Sigmoid colon (tissue), 7 donors: ENCODE measurements around the gene PAQR8. TPM values are rescaled to one million over a fixed set of nuclear protein-coding genes. Genes with fewer than 3 reads are reported as not detected.

ENCODE experiments used
- DNase-seq: peaks from one replicate; pipeline ENCODE4 v3.0.0-alpha.2; 2019
- H3K27ac ChIP-seq, 4 donors: fragments of 200-600 bp; sonication (generic); one replicate each; pipeline ENCODE4 v1.5.1; 2016 to 2019; ENCODE audit warnings: mild to moderate bottlenecking in 1 of 4
- H3K27me3 ChIP-seq, 3 donors: fragments of 200-600 bp; sonication (generic); one replicate each; pipeline ENCODE4 v1.5.1; 2019; ENCODE audit warnings: mild to moderate bottlenecking in 1 of 3
- H3K36me3 ChIP-seq, 4 donors: fragments of 200-600 bp; sonication (generic); one replicate each; pipeline ENCODE4 v1.5.1; 2016 to 2019
- H3K4me1 ChIP-seq, 4 donors: fragments of 200-600 bp; sonication (generic); one replicate each; pipeline ENCODE4 v1.5.1; 2017 to 2019
- H3K4me3 ChIP-seq, 4 donors: fragments of 200-600 bp; sonication (generic); one replicate each; pipeline ENCODE4 v1.5.1; 2017 to 2019; ENCODE audit warnings: mild to moderate bottlenecking in 2 of 4, moderate library complexity in 1 of 4
- H3K9me3 ChIP-seq, 4 donors: fragments of 200-600 bp in 3 of 4; sonication (generic) in 3 of 4; one replicate each; pipeline versions ENCODE4 v1.5.1 to v1.6.1; 2013 to 2019
- EP300 ChIP-seq, 4 donors: sonication (generic); formaldehyde crosslinking; IDR thresholded peaks; one replicate each; pipeline ENCODE4 v1.6.1; 2017; ENCODE audit warnings: antibody characterized with exemption in 4 of 4
- POLR2A ChIP-seq, 2 donors: fragments of 450-650 bp; IDR thresholded peaks; one replicate each; pipeline ENCODE4 v1.6.1; 2016; ENCODE audit warnings: antibody characterized with exemption in 2 of 2, mild to moderate bottlenecking in 2 of 2, moderate library complexity in 2 of 2
- POLR2AphosphoS5 ChIP-seq, 4 donors: sonication (generic); formaldehyde crosslinking; IDR thresholded peaks; one replicate each; pipeline ENCODE4 v1.6.1; 2017; ENCODE audit warnings: antibody characterized with exemption in 4 of 4
- WGBS, 2 donors: extraction: QIAGEN DNeasy Blood & Tissue Kit; methylation state at CpG; one replicate each; pipeline ENCODE4 v1.1.7; 2013; 5-methylcytosine and 5-hydroxymethylcytosine counted together
- intact Hi-C: fragments of 100-400 bp; cut with DNase I; formaldehyde crosslinking; loops from one replicate; pipeline ENCODE4 v1.15.1; 2023
- polyA plus RNA-seq, 3 donors: library from polyadenylated mRNA; stranded (reverse); fragments of 200-250 nt; gene quantifications; one replicate each; pipeline ENCODE4 v1.2.3, GENCODE V29; 2013
- total RNA-seq, 4 donors: library from RNA; depleted of rRNA; stranded (reverse); fragments of >200 nt; gene quantifications; one replicate each; pipeline ENCODE4 v1.1.0, GENCODE V29; 2016
- TF ChIP-seq, protein P1 (sequence below), 4 experiments: fragments of 450-650 bp in 3 of 4; fragments of 200-600 bp in 1 of 4; IDR thresholded peaks; one replicate each; pipeline ENCODE4 v1.5.1; 2016 to 2019; ENCODE audit warnings: antibody characterized with exemption in 4 of 4, mild to moderate bottlenecking in 3 of 4, moderate library complexity in 2 of 4
- donor health status: healthy with polysubstance abuse.
- donor health status: Bipolar disorder and iron deficiency.
- donor health status: healthy.

The PAQR8 gene
- total and polyA plus RNA-seq, 7 donors: 12.2 to 49.2 (median 15.6) TPM

- 91 to 96% methylated on average over 4 of the region's 4 CpGs for WGBS, 2 donors
- TF ChIP-seq, protein P1, sequence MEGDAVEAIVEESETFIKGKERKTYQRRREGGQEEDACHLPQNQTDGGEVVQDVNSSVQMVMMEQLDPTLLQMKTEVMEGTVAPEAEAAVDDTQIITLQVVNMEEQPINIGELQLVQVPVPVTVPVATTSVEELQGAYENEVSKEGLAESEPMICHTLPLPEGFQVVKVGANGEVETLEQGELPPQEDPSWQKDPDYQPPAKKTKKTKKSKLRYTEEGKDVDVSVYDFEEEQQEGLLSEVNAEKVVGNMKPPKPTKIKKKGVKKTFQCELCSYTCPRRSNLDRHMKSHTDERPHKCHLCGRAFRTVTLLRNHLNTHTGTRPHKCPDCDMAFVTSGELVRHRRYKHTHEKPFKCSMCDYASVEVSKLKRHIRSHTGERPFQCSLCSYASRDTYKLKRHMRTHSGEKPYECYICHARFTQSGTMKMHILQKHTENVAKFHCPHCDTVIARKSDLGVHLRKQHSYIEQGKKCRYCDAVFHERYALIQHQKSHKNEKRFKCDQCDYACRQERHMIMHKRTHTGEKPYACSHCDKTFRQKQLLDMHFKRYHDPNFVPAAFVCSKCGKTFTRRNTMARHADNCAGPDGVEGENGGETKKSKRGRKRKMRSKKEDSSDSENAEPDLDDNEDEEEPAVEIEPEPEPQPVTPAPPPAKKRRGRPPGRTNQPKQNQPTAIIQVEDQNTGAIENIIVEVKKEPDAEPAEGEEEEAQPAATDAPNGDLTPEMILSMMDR (IDR thresholded peaks at IDR 0.05): no peak
- TF ChIP-seq POLR2A (IDR thresholded peaks at IDR 0.05): no peak
- no peak for TF ChIP-seq POLR2AphosphoS5 (IDR thresholded peaks at IDR 0.05)
- no peak for TF ChIP-seq EP300 (IDR thresholded peaks at IDR 0.05)
- peak overlapping the region in 3 of 4 donors; percentile 23 to 58 (median 57) for H3K27ac ChIP-seq
- intact Hi-C loops: no loop called here
- no peak for DNase-seq
- H3K36me3 ChIP-seq: no peaks in the 10 kb centered on the region
- H3K9me3 ChIP-seq: no peaks in the 10 kb centered on the region
- H3K27me3 ChIP-seq: no peaks in the 10 kb centered on the region
- H3K4me3 ChIP-seq: no peak overlapping the region
- H3K4me1 ChIP-seq: peaks cover 0 to 52% (median 42%) of the 10 kb centered on the region in 4 donors
These were observed 3.4 kb downstream of the PAQR8 start for GRCh38 chr6:52365317-52365716.

GRCh38 chr6:52365866-52366540, 4.1 kb downstream of the PAQR8 start:
- Histone ChIP-seq H3K9me3 (no peaks in the 10 kb centered on the region), H3K4me3 (no peak overlapping the region), H3K27me3 (no peaks in the 10 kb centered on the region), H3K36me3 (no peaks in the 10 kb centered on the region), H3K4me1 (peaks cover 0 to 45% (median 35%) of the 10 kb centered on the region in 4 donors), H3K27ac (peak overlapping the region in 2 of 4 donors; percentile 57 to 58)
- DNase-seq: no peak
- TF ChIP-seq POLR2AphosphoS5 (IDR thresholded peaks at IDR 0.05) (no peak), POLR2A (IDR thresholded peaks at IDR 0.05) (no peak), EP300 (IDR thresholded peaks at IDR 0.05) (no peak)
- TF ChIP-seq, protein P1 (IDR thresholded peaks at IDR 0.05): no peak
- 68 to 81% methylated on average over 3 of the region's 3 CpGs for WGBS, 2 donors
- intact Hi-C loops: no loop called here

GRCh38 chr6:52368002-52368401, 6.1 kb downstream of the PAQR8 start:
- TF ChIP-seq, protein P1 (IDR thresholded peaks at IDR 0.05): no peak
- TF ChIP-seq EP300 (IDR thresholded peaks at IDR 0.05) (no peak), POLR2A (IDR thresholded peaks at IDR 0.05) (no peak), POLR2AphosphoS5 (IDR thresholded peaks at IDR 0.05) (no peak)
- no peak for DNase-seq
- H3K4me3 ChIP-seq: no peak overlapping the region
- intact Hi-C loops: no loop called here
- H3K27me3 ChIP-seq: no peaks in the 10 kb centered on the region
- no peak overlapping the region for H3K27ac ChIP-seq
- 84 to 90% methylated on average over 6 of the region's 6 CpGs for WGBS, 2 donors
- H3K9me3 ChIP-seq: no peaks in the 10 kb centered on the region
- peaks cover 0 to 37% (median 27%) of the 10 kb centered on the region in 4 donors for H3K4me1 ChIP-seq
- H3K36me3 ChIP-seq: no peaks in the 10 kb centered on the region

DNA sequence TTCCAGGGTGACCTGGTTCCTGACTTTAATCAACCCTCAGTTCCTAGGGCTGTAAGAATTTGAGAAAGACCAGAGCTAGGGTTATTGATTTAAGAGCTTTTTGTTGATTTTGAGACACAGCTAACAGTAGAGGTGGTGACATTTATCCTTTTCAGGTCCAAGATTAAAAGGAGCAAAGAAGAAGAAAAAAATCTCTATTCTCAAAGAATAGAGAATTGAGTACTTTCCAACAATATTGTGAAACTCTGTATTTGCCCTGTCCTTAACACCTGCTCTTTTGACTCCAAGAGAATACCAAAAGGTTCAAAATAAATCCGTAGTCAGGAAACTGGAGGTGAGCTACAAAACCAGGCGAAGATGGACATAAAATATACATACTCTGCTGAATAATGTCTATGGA, 7.3 kb downstream of the PAQR8 start:
- intact Hi-C loops: no loop called here
- DNase-seq: no peak
- TF ChIP-seq POLR2AphosphoS5 (IDR thresholded peaks at IDR 0.05) (no peak), POLR2A (IDR thresholded peaks at IDR 0.05) (no peak), EP300 (IDR thresholded peaks at IDR 0.05) (no peak)
- TF ChIP-seq, protein P1 (IDR thresholded peaks at IDR 0.05): no peak
- Histone ChIP-seq H3K27ac (no peak overlapping the region), H3K36me3 (no peaks in the 10 kb centered on the region), H3K27me3 (no peaks in the 10 kb centered on the region), H3K4me1 (peaks cover 0 to 24% (median 18%) of the 10 kb centered on the region in 4 donors), H3K4me3 (no peak overlapping the region), H3K9me3 (no peaks in the 10 kb centered on the region)
- 93 to 98% methylated on average over 2 of the region's 2 CpGs for WGBS, 2 donors
